ENCODE results near the gene FXYD4. TPM values are rescaled to one million over a fixed set of nuclear protein-coding genes. Genes with fewer than 3 reads are reported as not detected.
"Not testable (repeated sequence)": the region's sequence is repeated elsewhere in the genome, so short reads cannot be mapped to it uniquely, and the experiment has no call there.

The FXYD4 gene
- total RNA-seq, 1 experiment from 2014 or later: not detected

DNA sequence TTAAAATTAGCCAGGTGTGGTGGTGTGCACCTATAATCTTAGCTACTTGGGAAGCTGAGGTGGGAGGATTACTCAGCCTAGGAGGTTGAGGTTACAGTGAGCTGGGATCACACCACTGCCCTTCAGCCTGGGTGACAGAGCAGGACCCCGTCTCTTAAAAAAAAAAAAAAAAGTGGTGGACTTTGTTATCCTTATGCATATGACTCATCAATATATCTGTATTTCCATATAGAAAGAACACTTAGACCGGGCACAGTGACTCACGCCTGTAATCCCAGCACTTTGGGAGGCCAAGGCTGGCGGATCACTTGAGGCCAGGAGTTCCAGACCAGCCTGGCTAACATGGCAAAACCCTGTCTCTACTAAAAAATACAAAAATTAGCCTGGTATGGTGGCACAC, 50.5 kb downstream of the FXYD4 start:
- ATAC-seq; POLR2A ChIA-PET; H3K4me1 Mint-ChIP-seq; CTCF ChIA-PET; DNase-seq (ENCODE audit: low spot score); H3K4me3 Mint-ChIP-seq; H3K9me3 Mint-ChIP-seq; H3K27ac Mint-ChIP-seq: not testable (repeated sequence)
- peaks cover 14% of the 10 kb centered on the region for H3K36me3 Mint-ChIP-seq
- H3K27me3 Mint-ChIP-seq (ENCODE audit: low read depth): peaks cover 20% of the 10 kb centered on the region

DNA sequence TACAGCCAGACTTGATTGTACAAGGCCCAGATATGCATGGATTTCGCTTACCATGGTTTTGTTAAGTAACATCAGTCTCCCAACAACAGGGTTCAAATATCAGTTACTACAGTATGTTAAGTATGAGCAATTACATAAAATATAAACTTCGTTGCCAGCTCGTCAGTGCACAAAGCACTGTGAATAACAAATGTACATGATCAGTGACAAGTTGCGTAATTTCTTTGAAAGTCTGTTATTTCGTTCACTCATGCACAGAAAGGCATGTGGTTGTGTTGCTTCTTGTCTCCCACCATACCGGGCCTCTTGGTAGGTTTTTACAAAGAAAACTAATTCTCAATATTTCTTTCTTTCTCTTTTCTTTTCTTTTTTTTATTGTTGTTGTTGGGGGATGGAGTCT, 53.0 kb downstream of the FXYD4 start:
- peaks cover 14% of the 10 kb centered on the region for H3K36me3 Mint-ChIP-seq
- H3K4me3 Mint-ChIP-seq: no peak overlapping the region
- H3K4me1 Mint-ChIP-seq: peaks cover 6% of the 10 kb centered on the region
- no peak for DNase-seq (ENCODE audit: low spot score)
- peaks cover 20% of the 10 kb centered on the region for H3K27me3 Mint-ChIP-seq (ENCODE audit: low read depth)
- CTCF ChIA-PET: no interaction called here
- no peak overlapping the region for H3K27ac Mint-ChIP-seq
- POLR2A ChIA-PET: no interaction called here
- H3K9me3 Mint-ChIP-seq: peaks cover 8% of the 10 kb centered on the region
- no peak for TF ChIP-seq GRHL2 (CRISPR knock-in tag; IDR thresholded peaks at IDR 0.05; ENCODE audit: insufficient replicate concordance, severe bottlenecking)
- TF ChIP-seq, protein P1, sequence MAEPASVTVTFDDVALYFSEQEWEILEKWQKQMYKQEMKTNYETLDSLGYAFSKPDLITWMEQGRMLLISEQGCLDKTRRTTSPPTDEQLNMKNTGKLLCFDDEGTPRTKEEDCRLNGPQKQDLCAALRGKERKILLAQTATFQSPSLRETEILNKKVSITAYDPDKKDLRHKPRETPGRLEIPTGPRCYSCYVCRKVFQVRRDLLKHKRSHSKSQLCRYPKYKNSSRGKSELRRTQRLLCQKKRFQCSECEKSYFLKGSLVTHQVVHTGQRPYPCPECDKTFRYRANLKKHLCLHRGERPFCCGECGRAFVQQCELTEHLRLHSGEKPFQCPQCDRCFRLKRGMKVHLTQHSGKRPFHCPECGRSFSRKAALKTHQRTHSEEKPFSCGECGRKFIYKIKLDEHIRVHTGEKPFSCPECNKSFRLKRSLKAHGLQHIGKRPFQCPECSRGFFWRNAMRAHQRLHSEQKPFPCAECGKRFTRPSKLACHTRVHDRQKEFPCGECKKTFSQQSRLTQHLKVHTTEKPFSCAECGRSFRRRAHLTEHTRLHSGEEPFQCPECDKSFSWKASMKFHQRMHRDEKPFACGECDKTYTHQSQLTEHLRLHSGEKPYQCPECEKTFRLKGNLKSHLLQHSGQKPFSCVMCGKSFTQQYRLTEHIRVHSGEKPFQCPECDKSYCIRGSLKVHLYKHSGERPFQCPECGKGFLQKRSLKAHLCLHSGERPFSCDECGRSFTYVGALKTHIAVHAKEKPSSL (CRISPR knock-in tag; conservative IDR thresholded peaks at IDR 0.05): no peak
- TF ChIP-seq ZNF121 (CRISPR knock-in tag; IDR thresholded peaks at IDR 0.05): no peak
- TF ChIP-seq ZNF416 (CRISPR knock-in tag; IDR thresholded peaks at IDR 0.05): no peak
- no peak for TF ChIP-seq ZNF317 (CRISPR knock-in tag; IDR thresholded peaks at IDR 0.05; ENCODE audit: borderline replicate concordance, low read depth)
- TF ChIP-seq NR2C2 (CRISPR knock-in tag; IDR thresholded peaks at IDR 0.05): no peak
- TF ChIP-seq, protein P2, sequence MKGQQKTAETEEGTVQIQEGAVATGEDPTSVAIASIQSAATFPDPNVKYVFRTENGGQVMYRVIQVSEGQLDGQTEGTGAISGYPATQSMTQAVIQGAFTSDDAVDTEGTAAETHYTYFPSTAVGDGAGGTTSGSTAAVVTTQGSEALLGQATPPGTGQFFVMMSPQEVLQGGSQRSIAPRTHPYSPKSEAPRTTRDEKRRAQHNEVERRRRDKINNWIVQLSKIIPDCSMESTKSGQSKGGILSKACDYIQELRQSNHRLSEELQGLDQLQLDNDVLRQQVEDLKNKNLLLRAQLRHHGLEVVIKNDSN (CRISPR knock-in tag; IDR thresholded peaks at IDR 0.05): no peak
- TF ChIP-seq, protein P3, sequence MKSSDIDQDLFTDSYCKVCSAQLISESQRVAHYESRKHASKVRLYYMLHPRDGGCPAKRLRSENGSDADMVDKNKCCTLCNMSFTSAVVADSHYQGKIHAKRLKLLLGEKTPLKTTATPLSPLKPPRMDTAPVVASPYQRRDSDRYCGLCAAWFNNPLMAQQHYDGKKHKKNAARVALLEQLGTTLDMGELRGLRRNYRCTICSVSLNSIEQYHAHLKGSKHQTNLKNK (CRISPR knock-in tag; IDR thresholded peaks at IDR 0.05): no peak
- no peak for TF ChIP-seq HMGA2 (CRISPR knock-in tag; IDR thresholded peaks at IDR 0.05)
- TF ChIP-seq, protein P4, sequence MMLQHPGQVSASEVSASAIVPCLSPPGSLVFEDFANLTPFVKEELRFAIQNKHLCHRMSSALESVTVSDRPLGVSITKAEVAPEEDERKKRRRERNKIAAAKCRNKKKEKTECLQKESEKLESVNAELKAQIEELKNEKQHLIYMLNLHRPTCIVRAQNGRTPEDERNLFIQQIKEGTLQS (CRISPR knock-in tag; conservative IDR thresholded peaks at IDR 0.05): no peak
- TF ChIP-seq ZNF138 (CRISPR knock-in tag; conservative IDR thresholded peaks at IDR 0.05): no peak
- TF ChIP-seq, protein P5, sequence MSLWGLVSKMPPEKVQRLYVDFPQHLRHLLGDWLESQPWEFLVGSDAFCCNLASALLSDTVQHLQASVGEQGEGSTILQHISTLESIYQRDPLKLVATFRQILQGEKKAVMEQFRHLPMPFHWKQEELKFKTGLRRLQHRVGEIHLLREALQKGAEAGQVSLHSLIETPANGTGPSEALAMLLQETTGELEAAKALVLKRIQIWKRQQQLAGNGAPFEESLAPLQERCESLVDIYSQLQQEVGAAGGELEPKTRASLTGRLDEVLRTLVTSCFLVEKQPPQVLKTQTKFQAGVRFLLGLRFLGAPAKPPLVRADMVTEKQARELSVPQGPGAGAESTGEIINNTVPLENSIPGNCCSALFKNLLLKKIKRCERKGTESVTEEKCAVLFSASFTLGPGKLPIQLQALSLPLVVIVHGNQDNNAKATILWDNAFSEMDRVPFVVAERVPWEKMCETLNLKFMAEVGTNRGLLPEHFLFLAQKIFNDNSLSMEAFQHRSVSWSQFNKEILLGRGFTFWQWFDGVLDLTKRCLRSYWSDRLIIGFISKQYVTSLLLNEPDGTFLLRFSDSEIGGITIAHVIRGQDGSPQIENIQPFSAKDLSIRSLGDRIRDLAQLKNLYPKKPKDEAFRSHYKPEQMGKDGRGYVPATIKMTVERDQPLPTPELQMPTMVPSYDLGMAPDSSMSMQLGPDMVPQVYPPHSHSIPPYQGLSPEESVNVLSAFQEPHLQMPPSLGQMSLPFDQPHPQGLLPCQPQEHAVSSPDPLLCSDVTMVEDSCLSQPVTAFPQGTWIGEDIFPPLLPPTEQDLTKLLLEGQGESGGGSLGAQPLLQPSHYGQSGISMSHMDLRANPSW (CRISPR knock-in tag; conservative IDR thresholded peaks at IDR 0.05; ENCODE audit: low read depth): no peak
- no peak for TF ChIP-seq CREB1 (CRISPR knock-in tag; IDR thresholded peaks at IDR 0.05)
- TF ChIP-seq, protein P6, sequence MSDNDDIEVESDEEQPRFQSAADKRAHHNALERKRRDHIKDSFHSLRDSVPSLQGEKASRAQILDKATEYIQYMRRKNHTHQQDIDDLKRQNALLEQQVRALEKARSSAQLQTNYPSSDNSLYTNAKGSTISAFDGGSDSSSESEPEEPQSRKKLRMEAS (CRISPR knock-in tag; IDR thresholded peaks at IDR 0.05): no peak
- TF ChIP-seq ATF1 (CRISPR knock-in tag; IDR thresholded peaks at IDR 0.05): no peak
- ATAC-seq: no peak

Other genes starting within 250 kb of the FXYD4 start
- gene CSGALNACT2, start 233.2 kb upstream of the FXYD4 start, total RNA-seq (2021): 5.1 to 5.7 TPM (median 5.2 TPM) in 3 replicates
- gene RASGEF1A, start 104.6 kb upstream of the FXYD4 start, total RNA-seq (2021): 20.8 to 21.4 TPM (median 21.0 TPM) in 3 replicates
- 318 to 358 TPM (median 326 TPM) in 3 replicates for gene HNRNPF, start 37.5 kb downstream of the FXYD4 start, total RNA-seq (2021)
- gene ZNF487, start 65.5 kb downstream of the FXYD4 start, total RNA-seq (2021): 1.2 to 2.3 TPM (median 1.4 TPM) in 3 replicates
- gene ZNF239, start 203.0 kb downstream of the FXYD4 start, total RNA-seq (2021): 7.7 to 10.8 TPM (median 9.8 TPM) in 3 replicates
- 8.9 to 9.9 TPM (median 9.6 TPM) in 3 replicates for gene ZNF485, start 234.8 kb downstream of the FXYD4 start, total RNA-seq (2021)

All from WTC11 (cell line).